Measurements from ENCODE around the gene IDH2. TPM values are rescaled to one million over a fixed set of nuclear protein-coding genes. Genes with fewer than 3 reads are reported as not detected.

Gene IDH2
- total and polyA plus RNA-seq, 10 of the 15 experiments (the other 5 are each of a cell fraction or from before 2014, with no cell fraction given), result 2.3 to 358 (median 242) TPM

GRCh38 chr15:90130291-90130690 lies 28.0 kb upstream of the IDH2 start (continued):
- TF ChIP-seq E2F8 (IDR thresholded peaks at IDR 0.05; ENCODE audit: low read depth, partially characterized antibody), result no peak

GRCh38 chr15:90126596-90127435 lies 24.5 kb upstream of the IDH2 start:
- Histone ChIP-seq H3K36me3 (ENCODE audit: control insufficient read depth in 2 of 2, insufficient read depth in 2 of 2, low read length in 1 of 2) (no peaks in the 10 kb centered on the region), H3K27ac (ENCODE audit: control insufficient read depth, insufficient read depth) (no peak overlapping the region), H2AFZ (ENCODE audit: control insufficient read depth, low read depth, low read length) (no peak overlapping the region), H3K27me3 (replicated peaks in 1 of 2; ENCODE audit: control insufficient read depth in 2 of 2, insufficient read depth in 2 of 2, low read length in 1 of 2) (no peaks in the 10 kb centered on the region), H3K4me2 (ENCODE audit: control insufficient read depth, insufficient read depth) (no peak overlapping the region), H3K9me3 (replicated peaks; ENCODE audit: control insufficient read depth, insufficient read depth, low read length) (no peaks in the 10 kb centered on the region), H3K4me1 (ENCODE audit: control insufficient read depth, insufficient read depth, low read length) (peaks cover 3% of the 10 kb centered on the region; the same call in 1 of the 2 replicates), H4K20me1 (ENCODE audit: control insufficient read depth, insufficient read depth) (no peaks in the 10 kb centered on the region), H3K79me2 (ENCODE audit: control insufficient read depth, insufficient read depth, low read length) (no peaks in the 10 kb centered on the region), H3K9ac (ENCODE audit: control insufficient read depth, insufficient read depth, low read length) (no peak overlapping the region), H3K4me3 (no peak overlapping the region)
- RAD21 ChIA-PET (ENCODE audit: unreplicated experiment), result no interaction called here
- ATAC-seq, result no peak
- BruUV-seq (replicated peaks), result no TSS peak
- POLR2A ChIA-PET, result interaction anchor here (0.6 kb wide), 1 partner anchor 14 kb away, joined by 6 read pairs; no protein-coding TSS in a partner anchor
- no peak for FAIRE-seq
- SMC1A ChIA-PET (ENCODE audit: uncharacterized antibody, unreplicated experiment), result interaction anchor here (0.7 kb wide), 1 partner anchor 218 kb away, joined by 5 read pairs; no protein-coding TSS in a partner anchor
- intact Hi-C loops (cut with micrococcal nuclease; ENCODE audit: unreplicated experiment), result no loop called here
- WGBS (ENCODE audit: insufficient coverage, insufficient replicate concordance, low lambda C conversion rate, missing lambda C conversion rate), result 56% methylated on average over 10 of the region's 10 CpGs
- no peak for DNase-seq (ENCODE audit: low read depth, low spot score)
- CTCF ChIA-PET, result no interaction called here
- in situ Hi-C loops (cut with MboI), result no loop called here
- TF ChIP-seq POU2F2 (IDR thresholded peaks at IDR 0.05; ENCODE audit: borderline replicate concordance, low read depth, low read length) (no peak), SREBF2 (IDR thresholded peaks at IDR 0.05; ENCODE audit: low read length) (no peak), CBFB (IDR thresholded peaks at IDR 0.05; ENCODE audit: low read depth) (no peak), TAF1 (IDR thresholded peaks at IDR 0.05; ENCODE audit: borderline replicate concordance, low read depth, low read length) (no peak), RB1 (IDR thresholded peaks at IDR 0.05; ENCODE audit: borderline replicate concordance) (no peak), RAD51 (IDR thresholded peaks at IDR 0.05) (no peak), ZBTB40 (IDR thresholded peaks at IDR 0.05; ENCODE audit: borderline replicate concordance) (no peak), MTA2 (IDR thresholded peaks at IDR 0.05; ENCODE audit: low read depth) (no peak), CBX3 (IDR thresholded peaks at IDR 0.05; ENCODE audit: borderline replicate concordance, low read depth) (no peak)

Data from GM12878 (cell line).